Mucosa of descending colon (tissue), 3 donors: Measurements from ENCODE around the gene JAK1. TPM values are rescaled to one million over a fixed set of nuclear protein-coding genes. Genes with fewer than 3 reads are reported as not detected.

ENCODE experiments used
- ATAC-seq: fragments of 200-7000 bp; cut with Tn5 transposase; one replicate; pipeline ENCODE4 v1.9.1; 2020; ENCODE audit warnings: mild to moderate bottlenecking, moderate library complexity
- DNase-seq, 3 donors: peaks; one replicate each; pipeline ENCODE4 v3.0.0-alpha.2; 2020
- H3K36me3 ChIP-seq: fragments of 200-600 bp; one replicate; pipeline ENCODE4 v1.8.0; 2021; ENCODE audit warnings: low read depth, mild to moderate bottlenecking
- H3K4me1 ChIP-seq: fragments of 200-600 bp; one replicate; pipeline ENCODE4 v1.8.0; 2021; ENCODE audit warnings: low read depth, mild to moderate bottlenecking
- H3K4me3 ChIP-seq: fragments of 200-600 bp; one replicate; pipeline ENCODE4 v1.8.0; 2021; ENCODE audit warnings: mild to moderate bottlenecking
- H3K9me3 ChIP-seq: fragments of 200-600 bp; one replicate; pipeline ENCODE4 v1.8.0; 2021; ENCODE audit warnings: mild to moderate bottlenecking
- intact Hi-C, 2 donors: fragments of 100-400 bp; cut with DNase I in 1 of 2; cut with micrococcal nuclease in 1 of 2; formaldehyde crosslinking; loops; one replicate each; pipeline versions ENCODE4 v1.11.0 to v1.11.1; 2022; cut with DNase I, micrococcal nuclease
- total RNA-seq, 3 donors: library from RNA; stranded (reverse); fragmentation: NEBNext Ultra II Directional in 2 of 3; extraction: Animal tissue kit (Norgen Biotek cat#: 25700) in 2 of 3; gene quantifications; one replicate each; pipeline versions ENCODE4 v1.2.1 to v1.2.4, GENCODE V29; 2021 to 2023
- TF ChIP-seq, protein P1 (sequence below): fragments of 200-600 bp; IDR thresholded peaks from one replicate; pipeline ENCODE4 v1.8.0; 2022; ENCODE audit warnings: antibody characterized with exemption, mild to moderate bottlenecking
- donor health status: DM: no; HTN: no; CAD: no; lungs with moderate emphysema.
- donor health status: DM: no; HTN: no; CAD: no.
- donor health status: DM: no; HTN: yes; CAD: no.

JAK1 gene
- total RNA-seq, 3 donors from 2014 or later: 97.1 to 132 (median 103) TPM

DNA sequence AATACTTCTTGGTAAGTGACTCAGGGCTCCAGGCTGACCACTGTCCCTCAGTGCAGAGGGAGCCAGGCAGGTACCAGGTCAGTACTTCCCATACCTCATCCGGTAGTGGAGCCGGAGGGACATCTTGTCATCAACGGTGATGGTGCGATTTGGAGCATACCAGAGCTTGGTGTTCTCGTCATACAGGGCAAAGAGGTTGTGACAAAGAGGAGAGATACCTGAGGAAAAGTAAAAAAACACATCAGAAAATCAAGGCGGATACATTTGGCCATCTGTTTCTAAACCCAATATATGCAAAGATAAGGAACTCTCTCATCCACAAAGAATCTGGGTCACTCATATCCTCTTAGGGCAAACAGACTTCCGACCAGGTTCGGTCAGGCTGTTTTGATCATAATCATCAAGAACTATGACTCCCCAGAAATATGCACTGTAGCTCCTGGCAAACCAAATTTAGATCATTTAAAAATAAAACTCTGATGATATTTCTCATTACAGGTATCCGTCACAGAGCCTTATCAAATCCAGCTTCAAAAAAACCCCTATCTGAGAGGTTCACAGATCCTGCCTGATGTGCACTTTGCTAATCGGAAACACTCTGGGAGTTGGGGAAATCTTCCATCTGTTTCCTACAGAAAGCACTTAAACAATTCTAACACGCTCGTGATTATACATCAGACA lies 87.3 kb downstream of the JAK1 start:
- DNase-seq: no peak
- Histone ChIP-seq H3K9me3 (no peaks in the 10 kb centered on the region), H3K36me3 (no peaks in the 10 kb centered on the region), H3K4me1 (no peaks in the 10 kb centered on the region), H3K4me3 (no peak overlapping the region)
- TF ChIP-seq, protein P1, sequence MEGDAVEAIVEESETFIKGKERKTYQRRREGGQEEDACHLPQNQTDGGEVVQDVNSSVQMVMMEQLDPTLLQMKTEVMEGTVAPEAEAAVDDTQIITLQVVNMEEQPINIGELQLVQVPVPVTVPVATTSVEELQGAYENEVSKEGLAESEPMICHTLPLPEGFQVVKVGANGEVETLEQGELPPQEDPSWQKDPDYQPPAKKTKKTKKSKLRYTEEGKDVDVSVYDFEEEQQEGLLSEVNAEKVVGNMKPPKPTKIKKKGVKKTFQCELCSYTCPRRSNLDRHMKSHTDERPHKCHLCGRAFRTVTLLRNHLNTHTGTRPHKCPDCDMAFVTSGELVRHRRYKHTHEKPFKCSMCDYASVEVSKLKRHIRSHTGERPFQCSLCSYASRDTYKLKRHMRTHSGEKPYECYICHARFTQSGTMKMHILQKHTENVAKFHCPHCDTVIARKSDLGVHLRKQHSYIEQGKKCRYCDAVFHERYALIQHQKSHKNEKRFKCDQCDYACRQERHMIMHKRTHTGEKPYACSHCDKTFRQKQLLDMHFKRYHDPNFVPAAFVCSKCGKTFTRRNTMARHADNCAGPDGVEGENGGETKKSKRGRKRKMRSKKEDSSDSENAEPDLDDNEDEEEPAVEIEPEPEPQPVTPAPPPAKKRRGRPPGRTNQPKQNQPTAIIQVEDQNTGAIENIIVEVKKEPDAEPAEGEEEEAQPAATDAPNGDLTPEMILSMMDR: no peak
- no peak for ATAC-seq
- intact Hi-C loops: no loop called here

DNA sequence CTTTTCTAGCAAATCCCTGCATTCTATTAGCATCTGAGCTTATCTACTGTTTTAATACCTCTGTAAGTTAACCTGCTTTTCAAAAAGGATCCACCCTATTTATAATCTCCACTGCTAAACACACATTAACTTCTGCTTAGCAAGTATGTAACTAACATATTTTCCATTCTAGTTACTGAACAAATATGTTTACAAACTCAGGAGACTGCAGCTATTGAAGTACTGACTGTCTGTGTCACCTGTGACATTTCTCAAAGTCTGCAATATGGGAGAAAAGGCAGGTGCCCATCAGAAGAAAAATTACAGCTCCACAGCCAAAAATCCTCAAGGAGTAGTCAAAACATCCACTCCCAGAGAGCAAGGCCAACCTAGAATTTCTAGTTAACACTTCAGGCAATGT lies 88.3 kb downstream of the JAK1 start:
- intact Hi-C loops: no loop called here
- ATAC-seq: no peak
- DNase-seq: no peak
- TF ChIP-seq, protein P1: no peak
- no peak overlapping the region for H3K4me3 ChIP-seq
- no peaks in the 10 kb centered on the region for H3K9me3 ChIP-seq
- no peaks in the 10 kb centered on the region for H3K4me1 ChIP-seq
- H3K36me3 ChIP-seq: no peaks in the 10 kb centered on the region

DNA sequence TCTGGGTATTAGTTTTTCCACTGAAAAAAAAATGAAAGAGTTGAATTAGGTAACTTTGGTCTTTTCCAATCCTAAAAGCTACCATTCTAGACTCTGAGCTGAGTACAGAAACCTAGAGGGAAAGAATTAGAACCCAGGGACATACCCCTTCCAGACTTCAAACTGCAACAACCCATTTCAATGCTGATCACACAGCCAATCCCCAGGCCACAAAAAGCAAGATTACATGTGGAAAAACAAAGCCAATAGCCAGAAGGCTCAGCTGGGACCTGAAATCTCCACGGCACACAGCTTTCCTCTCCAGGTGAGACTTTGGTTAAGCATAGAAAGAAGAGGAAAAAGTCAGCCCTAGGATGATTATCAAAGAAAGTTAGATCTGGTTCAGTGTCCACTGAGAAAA lies 88.8 kb downstream of the JAK1 start:
- TF ChIP-seq, protein P1: no peak
- no peak overlapping the region for H3K4me3 ChIP-seq
- H3K4me1 ChIP-seq: no peaks in the 10 kb centered on the region
- H3K36me3 ChIP-seq: no peaks in the 10 kb centered on the region
- ATAC-seq (no peak), DNase-seq (no peak)
- intact Hi-C loops: no loop called here
- H3K9me3 ChIP-seq: no peaks in the 10 kb centered on the region

DNA sequence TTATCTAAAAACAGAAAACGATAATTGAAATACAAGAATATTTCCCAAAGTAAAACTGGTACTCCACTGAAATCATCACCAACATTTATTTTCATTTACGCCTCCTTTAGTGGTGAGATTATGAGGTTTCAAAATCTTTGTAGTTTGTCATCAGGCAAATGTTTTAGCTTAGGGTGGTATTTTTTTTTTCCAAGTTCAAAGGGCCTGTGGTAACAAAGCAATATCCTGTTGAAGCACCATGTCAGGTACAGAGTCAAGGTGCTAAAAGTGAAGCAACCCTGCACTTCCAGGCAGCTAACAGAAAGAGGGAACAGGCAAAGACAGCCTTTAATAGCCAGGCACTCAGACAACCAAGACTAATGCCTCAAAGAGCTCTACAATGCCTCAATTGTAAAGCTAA lies 89.2 kb downstream of the JAK1 start:
- TF ChIP-seq, protein P1: no peak
- DNase-seq (no peak), ATAC-seq (peak; percentile 69)
- H3K36me3 ChIP-seq: no peaks in the 10 kb centered on the region
- no peak overlapping the region for H3K4me3 ChIP-seq
- intact Hi-C loops: no loop called here
- H3K9me3 ChIP-seq: no peaks in the 10 kb centered on the region
- no peaks in the 10 kb centered on the region for H3K4me1 ChIP-seq

DNA sequence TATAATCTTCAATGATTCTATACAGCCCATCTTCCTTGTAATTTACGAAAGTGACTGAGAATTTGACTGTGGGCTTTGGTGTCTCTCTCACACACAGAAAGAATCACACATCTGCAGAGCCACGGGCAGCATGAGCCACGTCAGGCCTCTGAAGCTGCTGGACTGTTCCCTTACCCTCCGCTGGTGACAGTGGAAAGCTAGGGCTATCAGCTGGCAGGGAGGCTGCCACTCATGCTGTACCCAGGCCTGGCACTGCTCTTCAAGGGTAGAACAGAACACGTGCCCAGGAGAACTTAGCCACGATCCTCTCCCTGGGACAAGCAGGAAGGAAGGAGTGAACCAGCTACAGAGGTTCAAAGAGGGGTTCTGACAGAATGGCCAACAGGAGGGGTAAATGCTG lies 90.7 kb downstream of the JAK1 start:
- DNase-seq (no peak), ATAC-seq (no peak)
- TF ChIP-seq, protein P1: no peak
- no peaks in the 10 kb centered on the region for H3K4me1 ChIP-seq
- no peaks in the 10 kb centered on the region for H3K9me3 ChIP-seq
- H3K36me3 ChIP-seq: no peaks in the 10 kb centered on the region
- intact Hi-C loops: no loop called here
- no peak overlapping the region for H3K4me3 ChIP-seq

DNA sequence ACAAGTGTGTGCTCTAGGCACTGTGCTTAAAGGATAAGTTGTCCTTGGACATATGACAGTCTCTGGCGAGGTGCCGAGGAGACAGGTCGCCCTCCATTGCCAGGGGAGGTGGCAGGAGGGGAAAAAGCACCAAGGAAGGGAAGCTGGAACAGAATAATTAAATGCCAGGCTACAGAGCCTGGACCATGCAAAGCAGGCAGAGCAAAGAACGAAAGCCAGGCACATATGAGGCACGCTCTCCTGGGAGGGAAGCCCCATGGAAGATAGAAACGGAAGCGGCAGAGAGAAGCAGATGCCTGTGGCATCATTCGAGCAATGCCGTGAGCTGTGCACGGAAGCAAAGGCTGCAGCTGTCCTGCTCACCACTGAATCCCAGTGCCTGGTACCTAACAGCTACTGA lies 91.2 kb downstream of the JAK1 start:
- Histone ChIP-seq H3K36me3 (no peaks in the 10 kb centered on the region), H3K4me3 (no peak overlapping the region), H3K4me1 (no peaks in the 10 kb centered on the region), H3K9me3 (no peaks in the 10 kb centered on the region)
- intact Hi-C loops: no loop called here
- TF ChIP-seq, protein P1: no peak
- ATAC-seq: no peak
- no peak for DNase-seq
